Epidermal melanocyte (primary cell): ENCODE data around the gene SH2B2.

Experiments used
- DNase-seq: peaks from one replicate; pipeline ENCODE4 v3.0.0; 2011; ENCODE audit warnings: low spot score; ENCODE audit not compliant: insufficient read length

SH2B2 gene

GRCh38 chr7:102286237-102287110, at the start of gene SH2B2:
SH2B2 (plus strand) TSS chr7:102286868; CDS start chr7:102300551, 13,683 bp downstream.
- no peak for DNase-seq

GRCh38 chr7:102239206-102239820, 47.4 kb upstream of the SH2B2 start:
- no peak for DNase-seq

GRCh38 chr7:102241431-102241830, 45.2 kb upstream of the SH2B2 start:
- no peak for DNase-seq

GRCh38 chr7:102244601-102245000, 42.1 kb upstream of the SH2B2 start:
- no peak for DNase-seq

GRCh38 chr7:102248081-102248455, 38.6 kb upstream of the SH2B2 start:
- no peak for DNase-seq

- no peak for DNase-seq
Measured at GRCh38 chr7:102248456-102249395, 37.9 kb upstream of the SH2B2 start.

- no peak for DNase-seq
Measured at GRCh38 chr7:102251531-102252365, 34.9 kb upstream of the SH2B2 start.

- DNase-seq = no peak
Measured at GRCh38 chr7:102252366-102252982, 34.2 kb upstream of the SH2B2 start.

GRCh38 chr7:102253066-102253972, 33.3 kb upstream of the SH2B2 start:
- no peak for DNase-seq

- no peak for DNase-seq
Measured at GRCh38 chr7:102253973-102254370, 32.7 kb upstream of the SH2B2 start.

GRCh38 chr7:102254521-102254920, 32.1 kb upstream of the SH2B2 start:
- DNase-seq = no peak

- no peak for DNase-seq
Measured at GRCh38 chr7:102255501-102255900, 31.2 kb upstream of the SH2B2 start.

- DNase-seq = no peak
Measured at GRCh38 chr7:102255916-102256315, 30.8 kb upstream of the SH2B2 start.

- DNase-seq = no peak
Measured at GRCh38 chr7:102258073-102258748, 28.5 kb upstream of the SH2B2 start.

- no peak for DNase-seq
Measured at GRCh38 chr7:102258749-102259107, 27.9 kb upstream of the SH2B2 start.

GRCh38 chr7:102260856-102261255, 25.8 kb upstream of the SH2B2 start:
- no peak for DNase-seq

- DNase-seq = no peak
Measured at GRCh38 chr7:102261451-102261850, 25.2 kb upstream of the SH2B2 start.

- DNase-seq = no peak
Measured at GRCh38 chr7:102262546-102262945, 24.1 kb upstream of the SH2B2 start.

GRCh38 chr7:102264367-102264891, 22.2 kb upstream of the SH2B2 start:
- DNase-seq = no peak
